Ovary (tissue), 3 donors: Measurements from ENCODE around the gene ST6GALNAC4.

Experiments
- CTCF ChIP-seq, 3 donors: fragments of 450-650 bp in 2 of 3; fragments of 200-600 bp in 1 of 3; IDR thresholded peaks; one replicate each; pipeline versions ENCODE4 v1.5.1 to v1.8.0; 2016 to 2022; ENCODE audit warnings: antibody characterized with exemption in 3 of 3, mild to moderate bottlenecking in 1 of 3
- POLR2A ChIP-seq: fragments of 450-650 bp; IDR thresholded peaks from one replicate; pipeline ENCODE4 v1.6.1; 2017; ENCODE audit warnings: antibody characterized with exemption, mild to moderate bottlenecking, moderate library complexity
- donor health status: DM: no; HTN: no; CAD: no.

GRCh38 chr9:127959841-127960409 lies 43.1 kb upstream of the ST6GALNAC4 start:
- TF ChIP-seq CTCF (IDR thresholded peaks at IDR 0.05) (no peak), POLR2A (no peak)
